ENCODE measurements around the gene MOB2. TPM values are rescaled to one million over a fixed set of nuclear protein-coding genes. Genes with fewer than 3 reads are reported as not detected.
"Not testable (repeated sequence)": the region's sequence is repeated elsewhere in the genome, so short reads cannot be mapped to it uniquely, and the experiment has no call there.

MOB2 gene
- total RNA-seq, 3 donors from 2014 or later = 36.4 to 46.1 (median 37.9) TPM

GRCh38 chr11:1510928-1511327, 24.3 kb upstream of the MOB2 start:
- no peak for DNase-seq (ENCODE audit: low spot score in 2 of 2)
- H3K4me1 ChIP-seq = peaks cover 8 to 11% of the 10 kb centered on the region in 2 donors
- H3K27me3 ChIP-seq = no peaks in the 10 kb centered on the region
- TF ChIP-seq, protein P1, sequence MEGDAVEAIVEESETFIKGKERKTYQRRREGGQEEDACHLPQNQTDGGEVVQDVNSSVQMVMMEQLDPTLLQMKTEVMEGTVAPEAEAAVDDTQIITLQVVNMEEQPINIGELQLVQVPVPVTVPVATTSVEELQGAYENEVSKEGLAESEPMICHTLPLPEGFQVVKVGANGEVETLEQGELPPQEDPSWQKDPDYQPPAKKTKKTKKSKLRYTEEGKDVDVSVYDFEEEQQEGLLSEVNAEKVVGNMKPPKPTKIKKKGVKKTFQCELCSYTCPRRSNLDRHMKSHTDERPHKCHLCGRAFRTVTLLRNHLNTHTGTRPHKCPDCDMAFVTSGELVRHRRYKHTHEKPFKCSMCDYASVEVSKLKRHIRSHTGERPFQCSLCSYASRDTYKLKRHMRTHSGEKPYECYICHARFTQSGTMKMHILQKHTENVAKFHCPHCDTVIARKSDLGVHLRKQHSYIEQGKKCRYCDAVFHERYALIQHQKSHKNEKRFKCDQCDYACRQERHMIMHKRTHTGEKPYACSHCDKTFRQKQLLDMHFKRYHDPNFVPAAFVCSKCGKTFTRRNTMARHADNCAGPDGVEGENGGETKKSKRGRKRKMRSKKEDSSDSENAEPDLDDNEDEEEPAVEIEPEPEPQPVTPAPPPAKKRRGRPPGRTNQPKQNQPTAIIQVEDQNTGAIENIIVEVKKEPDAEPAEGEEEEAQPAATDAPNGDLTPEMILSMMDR (IDR thresholded peaks at IDR 0.05) = no peak
- TF ChIP-seq POLR2A (IDR thresholded peaks at IDR 0.05) = no peak
- no peak for TF ChIP-seq POLR2AphosphoS5 (IDR thresholded peaks at IDR 0.05)
- H3K36me3 ChIP-seq = no peaks in the 10 kb centered on the region
- intact Hi-C loops (cut with DNase I; ENCODE audit: low total_unique reads) = loop anchor here (10.0 kb wide), 1 partner anchor 306 kb away; no protein-coding TSS in a partner anchor
- H3K27ac ChIP-seq = no peak overlapping the region
- H3K9me3 ChIP-seq = no peaks in the 10 kb centered on the region
- H3K4me3 ChIP-seq = no peak overlapping the region

DNA sequence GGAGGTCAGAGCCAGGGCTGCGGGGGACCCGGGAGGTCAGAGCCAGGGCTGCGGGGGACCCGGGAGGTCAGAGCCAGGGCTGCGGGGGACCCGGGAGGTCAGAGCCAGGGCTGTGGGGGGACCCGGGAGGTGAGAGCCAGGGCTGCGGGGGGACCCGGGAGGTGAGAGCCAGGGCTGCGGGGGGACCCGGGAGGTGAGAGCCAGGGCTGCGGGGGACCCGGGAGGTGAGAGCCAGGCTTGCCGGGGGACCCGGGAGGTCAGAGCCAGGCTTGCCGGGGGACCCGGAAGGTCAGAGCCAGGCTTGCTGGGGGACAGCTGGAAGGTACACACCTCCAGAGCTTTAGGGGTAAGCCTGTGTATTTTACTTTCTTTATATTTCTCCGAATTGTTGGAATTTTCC, 23.8 kb upstream of the MOB2 start:
- H3K36me3 ChIP-seq; DNase-seq (ENCODE audit: low spot score in 2 of 2); H3K4me1 ChIP-seq; H3K27me3 ChIP-seq; H3K4me3 ChIP-seq; H3K9me3 ChIP-seq; H3K27ac ChIP-seq: not testable (repeated sequence)
- intact Hi-C loops (cut with DNase I; ENCODE audit: low total_unique reads) = loop anchor here (10.0 kb wide), 1 partner anchor 306 kb away; no protein-coding TSS in a partner anchor

DNA sequence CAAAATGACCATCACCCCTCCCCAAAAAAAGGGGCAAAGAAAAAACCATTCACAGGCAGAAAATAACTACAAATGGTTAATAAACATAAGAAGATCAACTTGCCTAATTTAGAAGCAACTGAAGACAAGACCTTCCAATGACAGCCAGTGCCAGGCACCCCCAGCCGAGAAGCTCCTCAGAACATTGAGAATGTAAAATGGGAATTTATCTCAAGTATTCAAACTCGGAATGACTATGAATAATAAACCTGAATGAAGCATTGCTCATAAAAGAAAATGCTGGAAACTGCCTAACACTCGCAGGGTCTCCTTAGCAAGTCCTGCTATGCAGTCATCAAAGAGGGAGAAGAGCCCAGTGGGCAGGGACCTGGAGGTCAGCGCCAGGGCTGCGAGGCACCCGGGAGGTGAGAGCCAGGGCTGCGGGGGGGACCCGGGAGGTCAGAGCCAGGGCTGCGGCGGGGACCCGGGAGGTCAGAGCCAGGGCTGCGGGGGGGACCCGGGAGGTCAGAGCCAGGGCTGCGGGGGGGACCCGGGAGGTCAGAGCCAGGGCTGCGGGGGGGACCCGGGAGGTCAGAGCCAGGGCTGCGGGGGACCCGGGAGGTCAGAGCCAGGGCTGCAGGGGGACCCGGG, 23.2 kb upstream of the MOB2 start:
- TF ChIP-seq POLR2AphosphoS5 (IDR thresholded peaks at IDR 0.05) = no peak
- TF ChIP-seq, protein P1 (IDR thresholded peaks at IDR 0.05) = no peak
- TF ChIP-seq POLR2A (IDR thresholded peaks at IDR 0.05) = no peak
- no peaks in the 10 kb centered on the region for H3K9me3 ChIP-seq
- intact Hi-C loops (cut with DNase I; ENCODE audit: low total_unique reads) = loop anchor here (10.0 kb wide), 1 partner anchor 305 kb away; no protein-coding TSS in a partner anchor
- H3K4me3 ChIP-seq = no peak overlapping the region
- H3K27ac ChIP-seq = no peak overlapping the region
- H3K27me3 ChIP-seq = no peaks in the 10 kb centered on the region
- DNase-seq (ENCODE audit: low spot score in 2 of 2) = no peak
- H3K36me3 ChIP-seq = no peaks in the 10 kb centered on the region
- peaks cover 0 to 2% of the 10 kb centered on the region in 2 donors for H3K4me1 ChIP-seq

GRCh38 chr11:1508986-1509385, 22.4 kb upstream of the MOB2 start:
- Histone ChIP-seq H3K27ac (peak overlapping the region in 1 of 2 donors; percentile 19), H3K4me1 (peaks cover 4 to 5% of the 10 kb centered on the region in 2 donors), H3K9me3 (no peaks in the 10 kb centered on the region), H3K36me3 (no peaks in the 10 kb centered on the region), H3K27me3 (no peaks in the 10 kb centered on the region), H3K4me3 (no peak overlapping the region)
- intact Hi-C loops (cut with DNase I; ENCODE audit: low total_unique reads) = no loop called here
- no peak for DNase-seq (ENCODE audit: low spot score in 2 of 2)
- TF ChIP-seq POLR2AphosphoS5 (IDR thresholded peaks at IDR 0.05) (no peak), POLR2A (IDR thresholded peaks at IDR 0.05) (no peak)
- TF ChIP-seq, protein P1 (IDR thresholded peaks at IDR 0.05) = no peak

DNA sequence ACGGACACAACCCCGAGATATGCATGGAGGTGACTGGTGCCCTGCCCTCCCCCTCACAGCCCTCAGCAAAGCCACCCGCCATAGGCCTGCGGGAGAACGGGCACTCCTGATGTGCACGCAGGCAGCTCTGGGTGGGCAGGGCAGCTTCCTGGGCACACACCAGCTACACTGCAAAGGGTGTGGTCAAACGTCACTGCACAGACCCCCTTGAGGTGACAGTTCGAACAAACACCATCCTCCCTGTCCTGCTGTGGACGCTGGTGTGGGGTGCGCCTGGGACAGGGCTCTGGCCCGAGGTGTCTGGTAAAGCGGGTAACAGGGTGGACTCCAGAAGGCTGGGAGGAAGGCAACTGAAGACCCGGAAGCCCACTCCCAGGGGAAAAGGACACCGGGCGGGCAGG, 21.9 kb upstream of the MOB2 start:
- Histone ChIP-seq H3K9me3 (no peaks in the 10 kb centered on the region), H3K4me1 (peaks cover 6 to 9% of the 10 kb centered on the region in 2 donors), H3K36me3 (no peaks in the 10 kb centered on the region), H3K27ac (peak overlapping the region in 1 of 2 donors; percentile 19), H3K4me3 (no peak overlapping the region), H3K27me3 (no peaks in the 10 kb centered on the region)
- intact Hi-C loops (cut with DNase I; ENCODE audit: low total_unique reads) = no loop called here
- no peak for DNase-seq (ENCODE audit: low spot score in 2 of 2)
- no peak for TF ChIP-seq POLR2A (IDR thresholded peaks at IDR 0.05)
- no peak for TF ChIP-seq POLR2AphosphoS5 (IDR thresholded peaks at IDR 0.05)
- TF ChIP-seq, protein P1 (IDR thresholded peaks at IDR 0.05) = no peak

All from breast epithelium (tissue), 4 donors.